ENCODE results near the gene NRG4. TPM values are rescaled to one million over a fixed set of nuclear protein-coding genes. Genes with fewer than 3 reads are reported as not detected.

The NRG4 gene, protein sequence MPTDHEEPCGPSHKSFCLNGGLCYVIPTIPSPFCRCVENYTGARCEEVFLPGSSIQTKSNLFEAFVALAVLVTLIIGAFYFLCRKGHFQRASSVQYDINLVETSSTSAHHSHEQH
- 0.63 to 2.5 TPM (median 1.1 TPM) in 5 replicates for total RNA-seq (2022; extraction: Qiagen RNA extraction)

DNA sequence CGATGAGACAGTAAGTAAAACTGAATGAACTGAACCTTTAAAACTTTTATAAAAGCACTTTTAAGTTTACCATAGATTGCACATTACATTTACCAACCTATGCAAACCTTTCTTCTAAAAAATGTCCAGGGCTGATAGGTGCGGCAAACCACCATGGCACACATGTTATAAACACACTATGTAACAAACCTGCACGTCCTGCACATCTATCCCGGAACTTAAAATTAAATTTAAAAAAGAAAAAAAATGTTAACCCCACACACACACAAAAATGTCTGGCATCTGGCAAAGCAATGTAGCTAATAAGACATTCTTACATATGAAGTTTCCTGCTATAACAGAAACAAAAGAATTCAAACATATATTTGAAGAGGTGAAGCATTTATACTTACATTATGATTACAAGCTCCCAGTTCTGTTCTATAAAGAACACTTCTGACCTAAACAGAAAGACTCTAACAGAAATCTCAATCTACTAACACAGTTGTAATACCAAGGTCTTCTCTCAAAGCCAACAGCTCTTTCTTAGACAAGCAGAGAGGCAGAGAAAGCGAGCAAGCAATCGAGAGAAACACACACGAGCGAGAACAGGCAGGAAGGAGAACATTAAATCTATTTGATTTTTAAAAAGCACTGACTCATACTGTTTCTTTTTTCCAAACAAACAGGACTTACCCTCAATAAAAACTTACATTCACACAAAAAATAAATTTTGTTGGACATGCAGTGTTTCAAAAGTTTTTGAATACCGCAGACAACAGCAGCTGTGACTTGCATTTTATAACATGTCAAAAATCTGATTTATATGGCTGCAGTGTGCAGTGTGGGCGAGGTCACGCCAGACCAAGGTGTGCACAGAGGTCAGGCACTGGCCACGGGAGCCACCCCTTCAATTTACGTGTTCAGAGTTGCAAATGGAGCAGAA lies at the start of gene NRG4:
NRG4 (minus strand) TSS at position 798 of the 925 bp plus-strand sequence. CDS start 1,194 bp downstream, outside the sequence.

DNA sequence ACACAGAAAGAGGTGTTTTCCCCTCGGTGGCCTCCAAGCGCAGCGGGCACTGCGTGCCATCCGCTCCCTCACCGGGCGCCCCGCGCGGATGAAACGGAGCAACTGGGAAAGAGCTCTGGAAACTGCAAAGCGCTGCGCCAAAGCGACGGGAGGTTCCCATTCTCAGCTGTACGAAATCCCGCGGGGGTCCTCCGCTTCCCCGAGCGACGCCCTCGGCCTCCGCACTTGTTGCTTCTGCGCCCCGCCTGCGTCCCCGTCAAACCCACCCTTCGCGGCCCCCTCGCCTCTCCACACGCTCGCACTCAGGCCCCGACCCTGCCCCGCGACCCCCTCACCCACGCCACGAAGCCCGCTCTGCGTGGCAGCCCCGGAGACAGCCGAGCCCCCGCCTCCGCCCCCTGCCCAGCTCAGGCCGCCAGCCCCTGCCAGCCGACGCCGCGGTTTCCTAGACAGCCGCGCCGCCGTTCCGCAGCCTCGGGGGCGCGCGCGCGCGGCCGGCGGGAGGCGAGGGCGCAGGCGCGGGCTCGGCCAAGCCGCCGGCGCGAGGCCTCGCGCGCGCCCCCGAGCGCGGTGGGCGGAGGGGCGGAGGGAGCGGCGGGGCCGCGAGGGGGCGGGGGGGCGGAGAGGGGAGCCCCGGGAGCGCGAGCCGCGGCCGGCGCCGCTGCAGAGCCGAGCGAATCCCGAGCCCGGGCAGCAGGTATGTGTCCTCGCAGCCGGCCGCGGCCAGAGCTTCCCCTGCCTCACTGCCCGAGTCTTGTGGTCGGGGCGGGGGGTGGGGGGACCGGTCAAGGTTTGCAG lies 47.3 kb upstream of the NRG4 start, which contains the start of gene TMEM266:
TMEM266 (plus strand) TSS at position 666 of the 798 bp plus-strand sequence. CDS start 74,279 bp downstream, outside the sequence.

DNA sequence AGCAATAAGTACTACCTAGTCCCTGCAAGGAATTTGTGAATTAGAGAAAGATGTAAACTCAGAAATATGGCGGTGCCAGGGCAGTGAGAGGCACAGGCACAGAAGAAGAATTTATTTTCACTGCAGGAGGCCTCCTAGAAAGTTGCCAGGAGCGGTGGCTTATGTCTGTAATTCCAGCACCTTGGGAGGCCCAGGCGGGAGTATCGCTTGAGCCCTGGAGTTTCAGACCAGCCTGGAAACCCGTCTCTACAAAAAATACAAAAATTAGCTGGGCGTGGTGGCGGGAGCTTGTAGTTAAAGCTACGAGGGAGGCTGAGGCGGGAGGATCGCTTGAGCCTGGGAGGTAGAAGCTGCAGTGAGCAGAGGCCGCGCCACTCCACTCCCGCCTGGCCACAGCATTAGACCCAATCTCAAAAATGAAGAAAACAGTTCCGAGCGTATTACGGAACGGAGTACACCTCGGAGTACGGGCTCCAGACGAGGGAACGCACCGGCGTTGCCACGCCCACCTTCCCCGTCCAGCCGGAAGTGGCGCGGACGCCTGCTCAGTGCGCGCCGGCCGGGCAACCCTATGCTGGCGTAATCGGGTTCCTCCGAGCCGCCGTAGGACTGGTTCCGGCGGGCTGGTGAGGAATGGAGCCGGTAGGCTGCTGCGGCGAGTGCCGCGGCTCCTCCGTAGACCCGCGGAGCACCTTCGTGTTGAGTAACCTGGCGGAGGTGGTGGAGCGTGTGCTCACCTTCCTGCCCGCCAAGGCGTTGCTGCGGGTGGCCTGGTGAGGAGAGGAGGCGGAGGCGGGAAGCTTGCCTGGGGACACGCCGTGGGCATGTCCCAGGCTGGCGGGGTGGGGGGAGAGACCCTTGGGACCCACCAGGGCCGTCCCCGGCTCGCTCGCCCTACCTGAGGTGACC lies 108.6 kb downstream of the NRG4 start, which contains the start of gene FBXO22:
FBXO22 (plus strand) TSS at position 548 of the 909 bp plus-strand sequence; CDS start at position 634, 86 bp downstream.

Other genes with a start within 250 kb of the NRG4 start
- 33.7 to 41.8 TPM (median 38.6 TPM) in 5 replicates for gene UBE2Q2, start 169.0 kb downstream of the NRG4 start, total RNA-seq (2022; extraction: Qiagen RNA extraction)
- gene FBXO22, start 108.5 kb downstream of the NRG4 start, total RNA-seq (2022; extraction: Qiagen RNA extraction) = 79.9 to 91.3 TPM (median 82.3 TPM) in 5 replicates
- gene TMEM266, start 47.6 kb upstream of the NRG4 start, total RNA-seq (2022; extraction: Qiagen RNA extraction) = 0.05 to 0.13 TPM (median 0.09 TPM) in 4 of 5 replicates, not detected in the other